ENCODE measurements around the gene AMBRA1.

The AMBRA1 gene

GRCh38 chr11:46351148-46351547, 242.7 kb downstream of the AMBRA1 start:
- no peak for TF ChIP-seq CTCF (IDR thresholded peaks at IDR 0.05; ENCODE audit: low read depth, low read length, missing control alignments)
- no peak overlapping the region for H3K4me3 ChIP-seq (ENCODE audit: low read depth, low read length)
- DNase-seq (ENCODE audit: low read depth): no peak

GRCh38 chr11:46350695-46351094, 243.1 kb downstream of the AMBRA1 start:
- DNase-seq (ENCODE audit: low read depth): no peak
- H3K4me3 ChIP-seq (ENCODE audit: low read depth, low read length): no peak overlapping the region
- TF ChIP-seq CTCF (IDR thresholded peaks at IDR 0.05; ENCODE audit: low read depth, low read length, missing control alignments): no peak

- DNase-seq (ENCODE audit: low read depth): no peak
Measured at GRCh38 chr11:46348566-46349401, 245.0 kb downstream of the AMBRA1 start.

GRCh38 chr11:46347637-46348311, 246.0 kb downstream of the AMBRA1 start:
- no peak for DNase-seq (ENCODE audit: low read depth)
- peak overlapping the region; percentile 84 for H3K4me3 ChIP-seq (ENCODE audit: low read depth, low read length)
- TF ChIP-seq CTCF (IDR thresholded peaks at IDR 0.05; ENCODE audit: low read depth, low read length, missing control alignments): no peak

More at GRCh38 chr11:46348566-46349401, 245.0 kb downstream of the AMBRA1 start:
- peak overlapping the region; percentile 84 for H3K4me3 ChIP-seq (ENCODE audit: low read depth, low read length)
- TF ChIP-seq CTCF (IDR thresholded peaks at IDR 0.05; ENCODE audit: low read depth, low read length, missing control alignments): no peak

- peak; percentile 64 for TF ChIP-seq CTCF (IDR thresholded peaks at IDR 0.05; ENCODE audit: low read depth, low read length, missing control alignments)
Measured at GRCh38 chr11:46346886-46347636, 246.8 kb downstream of the AMBRA1 start, which contains the start of gene DGKZ. TSS of gene DGKZ (plus strand) at chr11:46347463. CDS start at chr11:46347660, 197 bp downstream.

More at GRCh38 chr11:46346886-46347636, 246.8 kb downstream of the AMBRA1 start, which contains the start of gene DGKZ:
- H3K4me3 ChIP-seq (ENCODE audit: low read depth, low read length): peak within 1 kb of the TSS; percentile 84
- DNase-seq (ENCODE audit: low read depth): no peak

All from GM12864 (cell line).